DND-41 (cell line): ENCODE measurements around the gene CCDC85A.

Experiments used
- EZH2 ChIP-seq: IDR thresholded peaks from 3 replicates; pipeline ENCODE4 v1.6.1; 2012; ENCODE audit warnings: borderline replicate concordance, low read depth, mild to moderate bottlenecking, moderate library complexity, low read length, inconsistent platforms; ENCODE audit not compliant: severe bottlenecking
- TF ChIP-seq, protein P1 (sequence below): IDR thresholded peaks from 2 replicates; pipeline ENCODE4 v1.5.1; 2012; ENCODE audit warnings: borderline replicate concordance, low read length, moderate library complexity, mild to moderate bottlenecking; ENCODE audit not compliant: poor library complexity, severe bottlenecking; ENCODE audit errors: extremely low read depth

DNA sequence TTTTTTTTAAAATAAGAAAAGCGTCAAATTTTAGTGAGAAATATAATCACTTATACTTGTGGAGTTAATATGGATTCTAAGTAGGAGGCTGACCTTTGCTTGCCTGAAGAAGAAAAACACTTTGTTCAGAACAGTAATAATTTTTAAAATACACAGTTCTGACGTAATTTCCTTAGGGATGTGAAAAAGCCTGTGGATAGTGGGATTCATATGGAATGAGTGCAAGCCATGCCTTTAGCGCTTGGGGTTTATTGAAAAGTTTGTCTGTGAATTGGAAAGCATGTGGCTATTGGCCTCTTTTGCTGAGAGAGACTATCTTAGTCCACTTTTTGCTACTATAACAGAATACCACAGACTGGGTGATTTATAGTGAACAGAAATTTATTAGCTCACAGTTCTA, 151.3 kb downstream of the CCDC85A start:
- TF ChIP-seq, protein P1, sequence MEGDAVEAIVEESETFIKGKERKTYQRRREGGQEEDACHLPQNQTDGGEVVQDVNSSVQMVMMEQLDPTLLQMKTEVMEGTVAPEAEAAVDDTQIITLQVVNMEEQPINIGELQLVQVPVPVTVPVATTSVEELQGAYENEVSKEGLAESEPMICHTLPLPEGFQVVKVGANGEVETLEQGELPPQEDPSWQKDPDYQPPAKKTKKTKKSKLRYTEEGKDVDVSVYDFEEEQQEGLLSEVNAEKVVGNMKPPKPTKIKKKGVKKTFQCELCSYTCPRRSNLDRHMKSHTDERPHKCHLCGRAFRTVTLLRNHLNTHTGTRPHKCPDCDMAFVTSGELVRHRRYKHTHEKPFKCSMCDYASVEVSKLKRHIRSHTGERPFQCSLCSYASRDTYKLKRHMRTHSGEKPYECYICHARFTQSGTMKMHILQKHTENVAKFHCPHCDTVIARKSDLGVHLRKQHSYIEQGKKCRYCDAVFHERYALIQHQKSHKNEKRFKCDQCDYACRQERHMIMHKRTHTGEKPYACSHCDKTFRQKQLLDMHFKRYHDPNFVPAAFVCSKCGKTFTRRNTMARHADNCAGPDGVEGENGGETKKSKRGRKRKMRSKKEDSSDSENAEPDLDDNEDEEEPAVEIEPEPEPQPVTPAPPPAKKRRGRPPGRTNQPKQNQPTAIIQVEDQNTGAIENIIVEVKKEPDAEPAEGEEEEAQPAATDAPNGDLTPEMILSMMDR: no peak
- TF ChIP-seq EZH2: no peak
